HG02885 (cell line): Measurements from ENCODE around the gene RAB44.
A peak's percentile ranks its signal among the peaks of the same experiment; 100 is the strongest.
"Not testable (repeated sequence)": the region's sequence is repeated elsewhere in the genome, so short reads cannot be mapped to it uniquely, and the experiment has no call there.

Experiments
- ATAC-seq: cut with Tn5 transposase; IDR thresholded peaks from one replicate; pipeline ENCODE4 v1.9.1; 2021; ENCODE audit warnings: mild to moderate bottlenecking; ENCODE audit not compliant: unreplicated experiment, poor library complexity

The RAB44 gene, protein sequence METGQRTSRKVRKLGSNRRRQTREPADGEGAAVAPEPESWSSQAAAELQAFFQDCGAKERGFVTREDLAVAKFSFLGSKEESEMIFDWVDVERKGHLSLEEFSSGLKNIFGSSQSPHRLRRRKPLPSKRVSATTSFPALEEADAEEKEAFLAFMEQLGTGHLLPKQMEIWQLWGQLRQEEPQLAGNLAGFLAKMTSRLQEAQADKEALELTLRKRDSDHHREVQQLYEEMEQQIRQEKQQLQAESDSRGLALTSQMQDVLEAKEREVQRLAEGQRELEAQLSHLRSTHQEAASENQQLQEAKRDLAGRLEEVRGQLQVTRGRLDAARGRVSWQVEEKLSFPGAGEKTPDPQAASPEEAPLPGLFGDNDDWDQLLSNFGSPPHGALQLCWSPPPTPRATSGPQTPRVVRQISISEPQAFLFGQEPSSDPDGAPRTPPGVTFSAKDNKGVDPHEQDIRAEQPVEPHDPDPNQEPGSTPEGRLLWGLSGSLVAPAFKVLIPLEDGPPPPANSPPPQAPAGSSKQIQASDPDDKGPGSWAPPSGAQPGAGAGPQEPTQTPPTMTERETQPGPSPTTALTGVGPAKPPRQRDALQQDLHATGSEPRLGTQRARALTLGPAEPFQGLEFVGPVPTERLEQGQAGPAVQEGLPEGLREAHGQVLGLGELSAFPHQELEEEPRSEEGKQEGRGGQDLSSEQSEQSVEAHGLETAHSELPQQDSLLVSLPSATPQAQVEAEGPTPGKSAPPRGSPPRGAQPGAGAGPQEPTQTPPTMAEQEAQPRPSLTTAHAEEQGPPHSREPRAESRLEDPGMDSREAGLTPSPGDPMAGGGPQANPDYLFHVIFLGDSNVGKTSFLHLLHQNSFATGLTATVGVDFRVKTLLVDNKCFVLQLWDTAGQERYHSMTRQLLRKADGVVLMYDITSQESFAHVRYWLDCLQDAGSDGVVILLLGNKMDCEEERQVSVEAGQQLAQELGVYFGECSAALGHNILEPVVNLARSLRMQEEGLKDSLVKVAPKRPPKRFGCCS

DNA sequence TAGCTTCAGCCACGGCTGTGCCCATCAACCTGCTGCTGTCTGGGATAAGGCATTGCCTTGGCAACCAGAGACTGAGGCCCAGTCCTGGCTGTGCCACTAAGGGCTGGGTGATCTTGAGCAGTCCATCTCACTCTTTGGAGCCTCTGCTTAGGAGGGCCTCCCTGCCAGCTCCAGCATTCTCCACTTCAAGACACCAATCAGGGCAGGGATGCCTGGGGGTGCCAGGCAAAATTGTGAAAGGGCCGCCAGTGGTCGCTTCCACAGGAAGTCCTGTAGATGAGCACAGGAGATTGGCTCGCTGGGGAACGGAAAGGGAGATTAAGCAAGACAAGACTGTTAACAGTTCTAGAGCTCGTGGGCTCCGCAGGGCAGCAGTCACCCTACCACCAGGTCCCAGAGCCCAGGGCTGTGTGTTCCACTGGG, at the start of gene RAB44:
Gene RAB44 (plus strand): TSS at position 346 of the 423 bp plus-strand sequence. CDS start 6,410 bp downstream, outside the sequence.
- ATAC-seq, result no peak

DNA sequence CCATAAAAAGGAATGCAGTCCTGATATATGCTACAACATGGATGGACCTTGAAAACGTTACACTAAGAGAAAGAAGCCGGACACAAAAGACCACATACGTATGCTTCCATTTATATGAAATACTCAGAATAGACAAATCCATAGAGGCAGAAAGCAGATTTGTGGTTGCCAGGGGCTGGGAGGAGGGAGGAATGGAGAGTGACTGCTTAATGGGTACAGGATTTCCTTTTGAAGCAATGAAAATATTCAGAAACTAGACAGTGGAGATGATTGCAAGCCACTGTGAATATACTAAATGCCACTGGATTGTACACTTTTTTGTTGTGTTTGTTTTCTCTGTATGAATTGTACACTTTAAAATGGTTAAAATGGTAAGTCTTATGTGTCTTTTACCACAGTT, 48.5 kb upstream of the RAB44 start:
- no peak for ATAC-seq

DNA sequence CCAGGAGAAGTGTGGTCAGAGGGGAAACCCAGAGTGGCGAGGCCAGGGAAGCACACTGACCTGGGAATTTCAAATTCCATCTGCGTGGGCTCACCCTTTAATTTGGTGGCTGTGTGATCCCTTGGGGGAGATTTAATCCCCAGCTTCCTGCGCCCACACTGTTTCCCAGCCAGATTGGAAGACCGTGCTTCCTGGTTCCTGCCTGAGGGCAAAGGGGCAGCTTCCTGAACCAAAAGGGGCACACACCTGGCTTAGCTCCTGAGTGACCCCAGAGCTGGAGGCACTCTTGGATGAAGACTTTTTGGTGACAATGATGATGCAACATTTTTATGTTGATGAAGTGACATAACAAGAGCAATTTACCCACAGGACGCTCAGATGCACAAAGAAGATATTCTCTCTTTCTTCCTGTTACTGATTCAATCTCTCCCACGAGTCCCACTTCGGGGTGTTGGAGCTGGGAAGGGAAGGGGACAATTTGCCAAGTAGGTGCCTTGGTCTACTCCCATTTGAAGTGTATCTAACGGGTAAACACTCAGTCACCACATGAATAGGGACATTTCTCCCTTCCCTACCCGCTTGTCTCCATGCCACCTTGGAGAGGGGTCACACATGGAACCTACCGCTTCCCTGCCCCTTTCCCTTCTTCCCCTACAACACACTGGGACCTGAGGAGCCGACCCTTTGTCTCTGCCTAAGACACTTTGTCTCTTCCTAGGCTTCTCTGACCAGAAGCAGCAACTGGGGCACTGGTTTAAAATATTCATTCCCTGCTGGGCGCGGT, 47.7 kb upstream of the RAB44 start:
- no peak for ATAC-seq

DNA sequence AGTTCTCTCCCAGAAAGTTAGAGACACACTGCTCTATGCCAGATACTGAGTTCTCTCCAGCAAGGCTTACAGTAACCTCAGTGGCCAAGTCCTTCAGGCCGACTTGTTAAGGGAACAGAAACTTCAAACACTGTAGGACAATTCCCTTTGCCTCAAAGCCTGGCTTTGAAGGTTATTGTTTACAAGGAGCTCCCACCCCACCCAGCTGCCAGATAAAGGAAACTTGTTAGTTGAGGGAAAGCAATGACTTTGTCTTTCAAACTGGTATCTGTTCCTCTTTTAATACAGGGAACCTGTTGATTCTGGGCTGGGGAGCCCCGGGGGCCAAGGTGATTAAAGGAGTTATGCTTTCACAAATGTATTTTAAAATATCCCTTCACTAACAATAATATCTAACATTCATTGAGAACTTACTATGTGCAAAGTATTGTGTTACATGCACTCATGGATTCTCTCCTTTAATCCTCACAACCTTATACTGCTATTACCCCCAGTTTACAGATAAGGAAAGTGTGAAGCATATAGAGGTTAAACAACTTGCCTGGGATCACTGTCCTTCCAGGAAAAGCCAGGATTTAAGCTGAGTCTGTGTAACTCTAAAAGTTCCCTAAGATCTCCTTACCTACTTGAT, 46.7 kb upstream of the RAB44 start:
- ATAC-seq, result peak; percentile 69

DNA sequence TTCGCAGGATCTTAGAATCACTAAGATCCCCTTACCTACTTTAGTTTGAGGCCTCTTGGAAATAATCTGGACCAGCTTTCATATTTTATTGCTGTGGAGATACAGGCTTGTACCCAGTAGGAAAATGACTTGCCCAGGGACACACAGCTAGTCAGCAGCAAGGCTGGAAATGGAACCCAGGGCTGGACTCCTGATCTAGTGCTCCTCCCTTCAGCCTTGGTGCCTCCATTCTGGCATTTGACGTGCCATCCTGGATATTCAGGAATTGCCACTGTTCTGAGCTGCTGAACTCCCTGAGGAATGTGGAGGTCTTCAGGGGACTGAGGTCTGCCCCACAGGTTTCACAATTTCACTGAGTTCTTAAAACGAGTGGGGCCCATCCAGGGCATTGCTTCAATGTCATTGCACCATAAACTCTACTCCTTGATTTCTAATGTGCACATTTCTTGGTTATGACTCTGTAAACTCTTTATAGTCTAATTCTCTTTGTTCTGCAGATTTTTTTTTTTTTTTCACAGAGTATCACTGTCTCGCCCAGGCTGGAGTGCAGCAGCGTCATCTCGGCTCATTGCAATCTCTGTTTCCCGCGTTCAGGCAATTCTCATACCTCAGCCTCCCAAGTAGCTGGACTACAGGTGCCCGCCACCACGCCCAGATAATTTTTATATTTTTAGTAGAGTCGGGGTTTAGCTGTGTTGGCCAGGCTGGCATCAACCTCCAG, 45.8 kb upstream of the RAB44 start:
- no peak for ATAC-seq

DNA sequence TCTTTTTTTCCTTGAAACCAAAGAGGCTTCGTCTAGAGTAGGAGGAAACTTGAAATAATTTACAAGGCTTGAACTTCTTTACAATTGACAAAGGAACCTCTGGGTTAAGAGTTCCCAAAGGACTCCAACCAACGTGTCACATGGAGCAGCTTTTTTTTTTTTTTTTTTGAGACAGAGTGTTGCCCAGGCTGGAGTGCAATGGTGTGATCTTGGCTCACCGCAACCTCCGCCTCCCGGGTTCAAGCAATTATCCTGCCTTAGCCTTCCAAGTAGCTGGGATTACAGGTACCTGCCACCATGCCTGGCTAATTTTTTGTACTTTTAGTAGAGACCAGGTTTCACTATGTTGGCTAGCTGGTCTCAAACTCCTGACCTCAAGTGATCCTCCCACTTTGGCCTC, 43.2 kb upstream of the RAB44 start:
- not testable (repeated sequence) for ATAC-seq

DNA sequence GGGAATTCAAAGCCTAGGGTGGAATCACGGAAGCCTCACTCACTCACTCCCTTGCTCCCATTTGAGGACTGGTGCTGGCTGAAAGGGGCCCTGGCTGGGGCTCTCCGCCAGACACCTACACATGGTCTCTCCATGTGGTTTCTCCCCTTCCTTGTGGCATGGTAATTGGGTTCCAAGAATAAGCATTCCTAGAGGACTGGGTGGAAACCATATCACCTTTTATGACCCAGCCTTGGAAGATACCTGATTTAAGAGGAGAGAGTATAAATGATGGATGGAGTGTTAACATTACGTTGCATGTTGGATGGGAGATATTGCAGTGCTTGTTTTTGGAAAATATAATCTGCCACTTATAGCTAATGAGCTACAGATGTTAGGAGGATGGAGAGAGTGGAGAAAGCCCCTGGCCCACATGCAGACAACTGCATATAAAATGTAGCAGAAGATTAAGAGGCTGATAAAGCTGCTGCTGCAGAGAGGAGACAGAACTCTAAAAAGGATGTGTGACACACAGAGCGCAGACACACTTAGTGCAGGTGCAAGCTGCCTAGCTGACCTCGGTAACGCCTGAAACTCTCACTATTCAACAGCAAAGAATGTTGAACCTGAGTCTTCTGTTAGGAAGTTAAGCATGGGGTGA, 42.4 kb upstream of the RAB44 start:
- ATAC-seq, result no peak

DNA sequence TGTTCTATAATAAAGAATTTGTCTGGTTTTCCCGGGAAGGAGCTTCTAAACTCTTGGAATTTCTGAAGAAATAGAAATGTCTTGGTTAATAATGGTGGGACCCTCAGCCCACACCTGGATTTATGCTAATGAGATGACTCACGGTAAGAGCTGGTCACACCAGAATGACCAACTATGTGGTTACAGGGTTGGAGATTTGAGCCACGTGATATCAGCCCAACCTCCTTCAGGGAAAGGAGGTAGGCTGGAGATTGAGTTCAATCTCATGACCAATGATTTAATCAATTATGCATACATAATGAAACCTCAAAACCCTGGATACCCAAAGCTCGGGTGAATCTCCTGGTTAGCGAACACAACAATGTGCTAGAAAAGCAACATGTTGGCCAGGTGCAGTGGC, 41.2 kb upstream of the RAB44 start:
- ATAC-seq, result no peak

DNA sequence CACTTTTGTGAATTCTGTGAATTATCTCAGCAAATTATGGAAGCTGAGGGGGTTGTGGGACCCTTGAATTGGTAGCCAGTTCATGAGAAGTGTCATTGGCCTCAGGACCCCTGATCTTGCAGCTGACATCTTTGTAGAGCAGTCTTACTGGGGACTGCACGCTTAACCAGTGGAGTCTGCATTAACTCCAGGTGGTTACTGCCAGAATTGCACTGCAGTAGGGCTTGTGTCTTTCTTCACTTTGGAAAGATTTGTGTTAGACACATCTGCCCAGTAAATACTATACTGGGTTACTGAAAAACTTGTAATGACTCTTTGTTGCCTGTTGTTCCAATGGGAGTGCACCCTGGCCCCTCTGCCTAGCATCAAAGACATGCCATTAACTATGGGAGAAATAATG, 40.4 kb upstream of the RAB44 start:
- no peak for ATAC-seq

DNA sequence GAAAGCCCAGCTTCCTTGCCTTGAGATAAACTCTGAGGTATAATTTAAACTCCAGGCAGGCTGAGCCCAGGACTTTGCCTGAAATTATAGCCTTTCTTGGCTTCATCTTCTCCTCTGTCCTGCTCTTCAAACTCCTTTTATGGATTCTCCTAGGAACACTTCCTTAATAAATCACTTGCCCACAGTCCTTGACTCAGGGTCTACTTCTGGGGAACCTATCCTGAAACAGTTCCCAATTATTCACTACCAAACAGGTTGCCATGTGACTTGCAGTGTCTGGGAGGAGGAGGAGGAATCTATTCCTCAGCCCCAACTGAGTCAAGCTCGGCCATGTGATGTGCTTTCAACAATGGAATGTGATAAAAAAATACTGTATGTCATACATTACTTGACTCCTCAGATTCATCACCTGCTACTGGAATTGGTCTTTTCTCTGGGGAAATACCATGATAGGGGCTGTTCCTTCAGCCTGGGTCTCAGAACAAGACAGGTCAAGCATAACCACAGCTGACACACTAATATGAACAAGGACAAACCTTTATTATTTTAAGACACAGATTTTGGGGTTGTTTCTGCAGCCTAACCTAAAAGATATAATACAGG, 39.6 kb upstream of the RAB44 start:
- no peak for ATAC-seq

DNA sequence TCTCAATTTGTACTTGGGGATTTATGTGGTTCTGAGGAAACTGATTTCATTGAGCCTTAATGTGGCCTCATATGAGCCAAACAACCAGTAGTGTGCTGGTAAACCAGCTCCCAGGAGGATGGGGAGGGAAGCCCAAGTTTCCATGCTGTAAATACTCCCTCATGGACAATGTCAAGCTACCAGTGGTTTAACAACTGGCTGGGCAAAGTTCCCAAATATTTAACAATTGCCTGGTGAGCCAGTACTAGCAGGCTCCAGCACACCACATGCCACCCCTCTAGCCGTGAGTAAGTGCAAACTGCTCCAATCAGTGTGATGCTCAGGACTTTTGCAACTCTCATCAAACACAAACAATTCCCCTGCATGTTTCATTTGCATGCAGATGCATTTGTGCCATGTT, 38.4 kb upstream of the RAB44 start:
- ATAC-seq, result no peak

DNA sequence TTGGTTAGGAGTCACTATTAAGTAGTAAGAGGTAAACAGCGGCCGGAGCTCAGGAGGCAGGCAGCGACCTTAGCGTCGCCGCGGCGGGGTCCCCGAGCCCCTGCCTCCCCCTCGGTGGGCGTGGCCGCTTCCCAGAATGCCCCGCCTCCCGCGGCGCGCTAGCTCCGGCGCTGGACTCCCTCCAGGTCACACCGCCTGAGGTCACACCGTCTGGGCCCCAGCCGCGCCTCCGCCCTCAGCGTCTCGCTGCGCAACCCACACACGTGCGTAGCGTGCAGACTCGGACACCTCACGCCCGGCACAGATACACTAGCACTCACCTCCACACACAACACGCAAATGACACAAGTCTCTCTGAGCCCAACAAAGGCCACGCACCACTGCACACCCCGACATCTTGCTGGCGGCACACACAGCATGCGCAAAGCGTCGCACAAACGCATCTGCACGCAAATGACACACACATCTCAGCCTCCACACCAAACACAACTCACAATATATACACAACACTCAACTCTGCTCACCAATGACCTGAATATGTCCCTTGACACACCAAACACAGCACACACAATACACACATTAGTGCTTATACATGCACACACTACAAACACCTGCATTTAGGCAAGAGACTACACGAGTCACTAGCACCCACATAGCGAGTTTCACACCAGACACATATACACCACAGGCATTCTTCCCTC, 36.7 kb upstream of the RAB44 start:
- ATAC-seq, result no peak

DNA sequence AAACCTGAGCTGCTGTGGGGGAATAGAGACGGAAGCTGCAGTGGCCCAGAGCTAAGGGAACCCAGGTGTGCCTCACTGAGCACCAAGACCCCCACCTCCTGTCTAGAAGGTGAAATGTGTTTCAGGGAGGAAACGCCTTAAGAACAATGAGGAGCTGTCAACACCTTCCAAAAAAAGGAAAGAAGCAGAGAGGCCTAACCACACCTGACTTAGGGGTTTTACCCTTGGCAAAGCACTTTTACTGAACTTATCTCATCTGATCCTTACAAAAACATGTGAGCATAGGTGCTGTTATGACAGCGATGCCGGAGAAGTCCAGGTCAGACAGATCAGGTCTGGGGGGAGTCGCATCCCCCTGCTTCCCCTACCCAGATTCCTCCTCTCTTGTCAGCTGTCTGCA, 35.2 kb upstream of the RAB44 start:
- ATAC-seq, result no peak

DNA sequence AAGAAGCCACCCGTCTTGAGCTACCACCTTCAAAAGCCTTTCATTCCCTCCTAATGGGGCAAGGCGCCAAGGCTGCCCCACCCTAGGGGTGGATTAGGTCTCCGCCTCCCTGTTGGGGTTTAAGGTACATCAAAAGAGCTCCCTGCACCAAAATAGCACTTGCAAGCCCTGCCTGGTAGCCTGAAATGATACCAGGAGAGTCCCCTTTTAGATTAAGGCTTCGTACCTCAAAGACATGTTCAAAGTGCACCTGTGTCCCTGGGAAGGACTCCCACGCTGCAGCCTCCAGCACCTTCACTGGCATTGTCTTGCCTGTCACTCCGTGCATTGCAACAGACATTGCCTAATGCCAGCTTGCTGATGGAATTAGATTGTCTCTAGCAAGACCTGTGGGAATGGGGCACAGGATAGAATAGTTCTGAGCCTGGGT, 34.8 kb upstream of the RAB44 start:
- ATAC-seq, result no peak

DNA sequence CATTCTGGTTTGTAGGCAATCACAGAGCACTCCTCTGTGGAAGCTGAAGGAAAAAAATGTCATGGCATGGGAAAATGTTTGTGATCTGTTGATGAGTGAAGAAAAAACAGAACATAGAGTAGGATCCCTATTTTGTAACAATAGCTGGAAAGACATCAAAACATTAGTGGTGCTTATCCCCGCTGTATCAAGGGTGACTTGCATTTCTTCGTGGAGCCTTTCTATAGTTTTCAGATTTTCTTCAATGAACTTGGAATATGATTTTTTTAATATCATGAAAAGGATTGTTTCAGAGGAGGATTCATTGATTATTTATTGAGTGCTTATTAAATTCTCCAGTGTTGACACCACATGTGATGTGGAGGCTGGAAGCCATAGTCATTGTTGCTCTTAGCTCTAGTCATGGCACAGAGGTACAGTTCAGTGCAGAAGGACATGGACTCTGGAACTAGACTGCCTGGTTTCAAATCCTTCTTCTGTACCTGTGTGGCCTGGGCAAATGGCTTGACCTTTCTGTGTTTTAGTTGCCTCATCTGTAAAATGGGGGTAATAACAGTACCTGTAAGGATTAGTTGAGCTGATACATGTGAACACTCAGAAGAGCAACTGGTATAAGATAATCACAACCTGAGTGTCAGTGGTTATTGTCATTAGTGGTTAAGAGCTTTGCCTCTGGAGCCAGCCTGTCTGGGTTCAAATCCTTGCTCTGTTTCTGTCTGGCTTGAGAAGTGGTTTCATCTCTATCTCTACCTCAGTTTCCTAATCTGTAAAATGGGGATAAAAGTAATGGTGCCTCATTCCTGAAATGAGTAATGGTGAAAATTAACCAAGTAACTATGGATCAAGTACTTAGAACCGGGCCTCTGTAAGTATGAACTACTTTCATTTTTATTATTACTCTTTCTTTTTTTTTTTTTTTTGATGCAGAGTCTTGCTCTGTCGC, 33.9 kb upstream of the RAB44 start:
- ATAC-seq, result no peak

DNA sequence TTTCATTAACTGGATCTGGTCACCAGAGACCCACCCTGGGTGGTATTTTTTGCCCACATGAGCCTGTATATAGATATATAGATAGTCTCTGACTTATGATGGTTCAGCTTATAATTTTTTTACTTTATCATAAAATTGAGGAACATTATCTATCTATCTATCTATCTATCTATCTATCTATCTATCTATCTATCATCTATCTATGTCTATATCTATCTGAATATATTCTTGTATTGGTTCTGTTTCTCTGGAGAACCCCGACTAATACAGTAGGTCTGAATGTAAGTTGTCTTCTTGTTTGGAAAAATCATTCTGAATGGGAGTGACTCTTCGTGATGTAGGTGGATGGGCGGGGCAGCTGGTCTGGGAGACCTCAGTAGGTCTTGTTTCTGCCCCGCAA, 32.4 kb upstream of the RAB44 start:
- no peak for ATAC-seq

DNA sequence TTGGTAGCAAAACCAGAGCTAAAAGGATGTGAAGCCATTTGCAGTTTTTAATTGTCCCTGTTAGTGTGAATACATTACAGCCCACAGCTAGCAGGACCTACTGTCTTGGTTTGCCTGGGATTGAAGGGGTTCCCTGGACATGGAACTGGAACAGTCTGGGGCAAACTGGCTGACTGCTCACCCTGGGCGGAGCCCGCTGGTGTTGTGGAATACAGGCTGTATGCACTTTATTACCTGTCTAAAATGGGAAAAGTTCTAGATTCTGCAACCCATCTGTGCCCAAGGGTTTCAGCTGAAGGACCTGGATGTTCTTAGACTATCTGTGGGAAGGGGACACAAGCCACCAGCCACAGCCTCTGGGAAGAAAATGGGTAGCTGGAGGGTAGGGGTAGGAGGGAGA, 31.3 kb upstream of the RAB44 start:
- no peak for ATAC-seq
